SJSA1 (cell line): ENCODE measurements around the gene ELF2. TPM values are rescaled to one million over a fixed set of nuclear protein-coding genes. Genes with fewer than 3 reads are reported as not detected.
"Not testable (repeated sequence)": the region's sequence is repeated elsewhere in the genome, so short reads cannot be mapped to it uniquely, and the experiment has no call there.

Source experiments
- DNase-seq, 2 experiments: peaks; one replicate each; pipeline ENCODE4 v3.0.0-alpha.2; 2015 to 2020; ENCODE audit warnings: low spot score in 2 of 2, low read depth in 1 of 2
- H3K27ac ChIP-seq: fragments of 250-450 bp; sonication (Bioruptor Pico); 2 replicates; pipeline ENCODE4 v1.5.1; 2020; ENCODE audit warnings: mild to moderate bottlenecking, moderate library complexity
- H3K27me3 ChIP-seq: fragments of 250-450 bp; sonication (Bioruptor Pico); replicated peaks from 2 replicates; pipeline ENCODE4 v1.5.1; 2020; ENCODE audit warnings: mild to moderate bottlenecking, moderate library complexity
- H3K36me3 ChIP-seq: fragments of 250-450 bp; sonication (Bioruptor Pico); 2 replicates; pipeline ENCODE4 v1.5.1; 2020; ENCODE audit warnings: mild to moderate bottlenecking
- H3K4me1 ChIP-seq: fragments of 250-450 bp; sonication (Bioruptor Pico); replicated peaks from 2 replicates; pipeline ENCODE4 v1.6.1; 2021; ENCODE audit warnings: mild to moderate bottlenecking
- H3K4me3 ChIP-seq: fragments of 250-450 bp; sonication (Bioruptor Pico); 2 replicates; pipeline ENCODE4 v1.5.1; 2020; ENCODE audit warnings: mild to moderate bottlenecking
- H3K9me3 ChIP-seq: fragments of 250-450 bp; sonication (Bioruptor Pico); replicated peaks from 2 replicates; pipeline ENCODE4 v1.5.1; 2020; ENCODE audit warnings: mild to moderate bottlenecking
- total RNA-seq: library from RNA; depleted of rRNA; stranded (reverse); fragments of >200 nt; shearing (Covaris generic); gene quantifications from 2 replicates; pipeline ENCODE4 v1.2.3, GENCODE V29; 2014

ELF2 gene
- total RNA-seq, 1 experiment from 2014 or later, result 44.6 TPM

GRCh38 chr4:139144911-139145551, 32.0 kb downstream of the ELF2 start:
- H3K4me3 ChIP-seq, result no peak overlapping the region
- H3K4me1 ChIP-seq, result peaks cover 23% of the 10 kb centered on the region
- DNase-seq, result no peak
- H3K27me3 ChIP-seq, result no peaks in the 10 kb centered on the region
- no peak overlapping the region for H3K27ac ChIP-seq
- peaks cover 7% of the 10 kb centered on the region for H3K9me3 ChIP-seq
- H3K36me3 ChIP-seq, result no peaks in the 10 kb centered on the region; the same call in none of the 2 replicates

- H3K4me1 ChIP-seq, result peaks cover 23% of the 10 kb centered on the region
- no peak for DNase-seq
- H3K36me3 ChIP-seq, result no peaks in the 10 kb centered on the region; the same call in none of the 2 replicates
- H3K27ac ChIP-seq, result no peak overlapping the region
- peaks cover 7% of the 10 kb centered on the region for H3K9me3 ChIP-seq
- no peaks in the 10 kb centered on the region for H3K27me3 ChIP-seq
- no peak overlapping the region for H3K4me3 ChIP-seq
Measured at GRCh38 chr4:139144161-139144859, 32.7 kb downstream of the ELF2 start.

- Histone ChIP-seq H3K36me3 (no peaks in the 10 kb centered on the region; the same call in none of the 2 replicates), H3K4me3 (no peak overlapping the region), H3K4me1 (peaks cover 23% of the 10 kb centered on the region), H3K27me3 (no peaks in the 10 kb centered on the region), H3K27ac (no peak overlapping the region), H3K9me3 (peaks cover 7% of the 10 kb centered on the region)
- DNase-seq, result no peak
Measured at GRCh38 chr4:139142980-139143379, 34.0 kb downstream of the ELF2 start.

- Histone ChIP-seq H3K9me3 (peaks cover 7% of the 10 kb centered on the region), H3K4me3 (no peak overlapping the region), H3K27me3 (no peaks in the 10 kb centered on the region), H3K4me1 (peaks cover 17% of the 10 kb centered on the region), H3K27ac (no peak overlapping the region), H3K36me3 (no peaks in the 10 kb centered on the region; the same call in none of the 2 replicates)
- DNase-seq, result no peak
Measured at GRCh38 chr4:139142087-139142486, 34.9 kb downstream of the ELF2 start.

GRCh38 chr4:139137763-139138162, 39.3 kb downstream of the ELF2 start:
- Histone ChIP-seq H3K27me3 (no peaks in the 10 kb centered on the region), H3K27ac (no peak overlapping the region), H3K4me3 (no peak overlapping the region), H3K4me1 (no peaks in the 10 kb centered on the region), H3K36me3 (peaks cover 3% of the 10 kb centered on the region; the same call in 1 of the 2 replicates), H3K9me3 (no peaks in the 10 kb centered on the region)
- no peak for DNase-seq

- no peak overlapping the region for H3K4me3 ChIP-seq
- H3K27me3 ChIP-seq, result no peaks in the 10 kb centered on the region
- H3K4me1 ChIP-seq, result no peaks in the 10 kb centered on the region
- H3K36me3 ChIP-seq, result peaks cover 3% of the 10 kb centered on the region; the same call in 1 of the 2 replicates
- H3K27ac ChIP-seq, result no peak overlapping the region
- H3K9me3 ChIP-seq, result no peaks in the 10 kb centered on the region
- DNase-seq, result no peak
Measured at GRCh38 chr4:139134403-139134802, 42.6 kb downstream of the ELF2 start.

- Histone ChIP-seq H3K27ac (no peak overlapping the region), H3K27me3 (no peaks in the 10 kb centered on the region), H3K36me3 (peaks cover 3% of the 10 kb centered on the region; the same call in 1 of the 2 replicates), H3K9me3 (no peaks in the 10 kb centered on the region), H3K4me1 (no peaks in the 10 kb centered on the region), H3K4me3 (no peak overlapping the region)
- DNase-seq, result no peak
Measured at GRCh38 chr4:139131209-139131870, 45.7 kb downstream of the ELF2 start.

- H3K36me3 ChIP-seq, result no peaks in the 10 kb centered on the region
- H3K27ac ChIP-seq, result no peak overlapping the region
- no peak for DNase-seq
Measured at GRCh38 chr4:139129206-139129605, 47.8 kb downstream of the ELF2 start.

GRCh38 chr4:139126898-139127297, 50.1 kb downstream of the ELF2 start:
- no peak for DNase-seq
- Histone ChIP-seq H3K9me3 (no peaks in the 10 kb centered on the region), H3K4me3 (no peak overlapping the region), H3K4me1 (no peaks in the 10 kb centered on the region), H3K27ac (no peak overlapping the region), H3K36me3 (no peaks in the 10 kb centered on the region), H3K27me3 (no peaks in the 10 kb centered on the region)

More at GRCh38 chr4:139129206-139129605, 47.8 kb downstream of the ELF2 start:
- Histone ChIP-seq H3K4me3 (no peak overlapping the region), H3K27me3 (no peaks in the 10 kb centered on the region), H3K9me3 (no peaks in the 10 kb centered on the region), H3K4me1 (no peaks in the 10 kb centered on the region)

- Histone ChIP-seq H3K4me3 (no peak overlapping the region), H3K36me3 (no peaks in the 10 kb centered on the region), H3K9me3 (no peaks in the 10 kb centered on the region), H3K27ac (no peak overlapping the region), H3K27me3 (no peaks in the 10 kb centered on the region), H3K4me1 (no peaks in the 10 kb centered on the region)
- DNase-seq, result no peak
Measured at GRCh38 chr4:139123910-139124309, 53.1 kb downstream of the ELF2 start.

GRCh38 chr4:139118365-139118764, 58.7 kb downstream of the ELF2 start:
- no peak overlapping the region for H3K4me3 ChIP-seq
- no peak for DNase-seq
- H3K4me1 ChIP-seq, result no peaks in the 10 kb centered on the region
- H3K27ac ChIP-seq, result no peak overlapping the region
- no peaks in the 10 kb centered on the region for H3K36me3 ChIP-seq
- no peaks in the 10 kb centered on the region for H3K9me3 ChIP-seq
- no peaks in the 10 kb centered on the region for H3K27me3 ChIP-seq

GRCh38 chr4:139115226-139115625, 61.8 kb downstream of the ELF2 start:
- Histone ChIP-seq H3K4me1 (no peaks in the 10 kb centered on the region), H3K36me3 (no peaks in the 10 kb centered on the region), H3K9me3 (no peaks in the 10 kb centered on the region), H3K4me3 (no peak overlapping the region), H3K27ac (no peak overlapping the region), H3K27me3 (no peaks in the 10 kb centered on the region)
- DNase-seq, result no peak

GRCh38 chr4:139114795-139115194, 62.2 kb downstream of the ELF2 start:
- H3K4me3 ChIP-seq, H3K27ac ChIP-seq: not testable (repeated sequence)

GRCh38 chr4:139112650-139113049, 64.4 kb downstream of the ELF2 start:
- Histone ChIP-seq H3K27ac (no peak overlapping the region), H3K27me3 (no peaks in the 10 kb centered on the region), H3K36me3 (no peaks in the 10 kb centered on the region), H3K9me3 (no peaks in the 10 kb centered on the region), H3K4me3 (no peak overlapping the region), H3K4me1 (no peaks in the 10 kb centered on the region)
- no peak for DNase-seq

More at GRCh38 chr4:139114795-139115194, 62.2 kb downstream of the ELF2 start:
- H3K9me3 ChIP-seq, DNase-seq, H3K27me3 ChIP-seq, H3K36me3 ChIP-seq, H3K4me1 ChIP-seq: not testable (repeated sequence)
